ENCODE measurements around the gene EDRF1. TPM values are rescaled to one million over a fixed set of nuclear protein-coding genes. Genes with fewer than 3 reads are reported as not detected.

EDRF1 gene
- total RNA-seq, 2 experiments from 2014 or later: 117 to 232 TPM

- Histone ChIP-seq H3K9me2 (ENCODE audit: insufficient read depth, low read length) (no peaks in the 10 kb centered on the region), H3K4me3 (ENCODE audit: low read depth, low read length, poor library complexity, severe bottlenecking) (no peak overlapping the region), H3K27ac (ENCODE audit: low read depth, low read length, poor library complexity, severe bottlenecking) (no peak overlapping the region), H3K36me3 (ENCODE audit: insufficient read depth, low read length) (peaks cover 81% of the 10 kb centered on the region), H2AFZ (ENCODE audit: low read length) (no peak overlapping the region), H3K4me1 (ENCODE audit: insufficient read depth, low read length, poor library complexity, severe bottlenecking) (no peaks in the 10 kb centered on the region), H3K4me2 (ENCODE audit: low read length) (no peak overlapping the region), H3K9me3 (ENCODE audit: low read length) (no peaks in the 10 kb centered on the region), H4K20me1 (ENCODE audit: insufficient read depth, low read length) (no peaks in the 10 kb centered on the region), H3K79me2 (ENCODE audit: insufficient read depth, low read depth, low read length) (no peaks in the 10 kb centered on the region)
- intact Hi-C loops (cut with micrococcal nuclease; ENCODE audit: unreplicated experiment): no loop called here
- POLR2A ChIA-PET: no interaction called here
- BruUV-seq (replicated peaks): TSS peak; percentile 1
- no peak for DNase-seq (ENCODE audit: low spot score)
- TF ChIP-seq EZH2phosphoT487 (IDR thresholded peaks at IDR 0.05; ENCODE audit: borderline replicate concordance, low read depth, low read length) (no peak), CTCF (conservative IDR thresholded peaks at IDR 0.05; ENCODE audit: low read length) (no peak)
- CTCF ChIA-PET (ENCODE audit: unreplicated experiment): no interaction called here
These were observed 47.0 kb downstream of the EDRF1 start for GRCh38 chr10:125766511-125766910.

GRCh38 chr10:125768219-125768855 is 48.8 kb downstream of the EDRF1 start:
- no peaks in the 10 kb centered on the region for H4K20me1 ChIP-seq (ENCODE audit: insufficient read depth, low read length)
- intact Hi-C loops (cut with micrococcal nuclease; ENCODE audit: unreplicated experiment): no loop called here
- BruUV-seq (replicated peaks): TSS peak; percentile 8
- no peaks in the 10 kb centered on the region for H3K9me3 ChIP-seq (ENCODE audit: low read length)
- H3K4me2 ChIP-seq (ENCODE audit: low read length): no peak overlapping the region
- no peaks in the 10 kb centered on the region for H3K4me1 ChIP-seq (ENCODE audit: insufficient read depth, low read length, poor library complexity, severe bottlenecking)
- TF ChIP-seq CTCF (conservative IDR thresholded peaks at IDR 0.05; ENCODE audit: low read length): no peak
- no peak for TF ChIP-seq EZH2phosphoT487 (IDR thresholded peaks at IDR 0.05; ENCODE audit: borderline replicate concordance, low read depth, low read length)
- H3K79me2 ChIP-seq (ENCODE audit: insufficient read depth, low read depth, low read length): no peaks in the 10 kb centered on the region
- peaks cover 62% of the 10 kb centered on the region for H3K36me3 ChIP-seq (ENCODE audit: insufficient read depth, low read length)
- no peak overlapping the region for H3K4me3 ChIP-seq (ENCODE audit: low read depth, low read length, poor library complexity, severe bottlenecking)
- no peak overlapping the region for H3K27ac ChIP-seq (ENCODE audit: low read depth, low read length, poor library complexity, severe bottlenecking)
- ChIA-PET CTCF (ENCODE audit: unreplicated experiment) (no interaction called here), POLR2A (interaction anchor here (1.0 kb wide), 2 partner anchors 14 to 27 kb away, joined by 3 to 6 read pairs; no protein-coding TSS in a partner anchor)
- no peaks in the 10 kb centered on the region for H3K9me2 ChIP-seq (ENCODE audit: insufficient read depth, low read length)
- H2AFZ ChIP-seq (ENCODE audit: low read length): no peak overlapping the region
- DNase-seq (ENCODE audit: low spot score): no peak

GRCh38 chr10:125769175-125769574 is 49.7 kb downstream of the EDRF1 start:
- Histone ChIP-seq H3K4me3 (ENCODE audit: low read depth, low read length, poor library complexity, severe bottlenecking) (no peak overlapping the region), H3K9me2 (ENCODE audit: insufficient read depth, low read length) (no peaks in the 10 kb centered on the region), H3K4me1 (ENCODE audit: insufficient read depth, low read length, poor library complexity, severe bottlenecking) (no peaks in the 10 kb centered on the region), H4K20me1 (ENCODE audit: insufficient read depth, low read length) (no peaks in the 10 kb centered on the region), H3K36me3 (ENCODE audit: insufficient read depth, low read length) (peaks cover 54% of the 10 kb centered on the region), H3K27ac (ENCODE audit: low read depth, low read length, poor library complexity, severe bottlenecking) (no peak overlapping the region), H2AFZ (ENCODE audit: low read length) (no peak overlapping the region), H3K9me3 (ENCODE audit: low read length) (no peaks in the 10 kb centered on the region), H3K79me2 (ENCODE audit: insufficient read depth, low read depth, low read length) (no peaks in the 10 kb centered on the region), H3K4me2 (ENCODE audit: low read length) (no peak overlapping the region)
- DNase-seq (ENCODE audit: low spot score): no peak
- POLR2A ChIA-PET: interaction anchor here (1.0 kb wide), 2 partner anchors 13 to 27 kb away, joined by 3 to 6 read pairs; no protein-coding TSS in a partner anchor
- CTCF ChIA-PET (ENCODE audit: unreplicated experiment): no interaction called here
- BruUV-seq (replicated peaks): no TSS peak
- intact Hi-C loops (cut with micrococcal nuclease; ENCODE audit: unreplicated experiment): no loop called here
- TF ChIP-seq CTCF (conservative IDR thresholded peaks at IDR 0.05; ENCODE audit: low read length): no peak
- no peak for TF ChIP-seq EZH2phosphoT487 (IDR thresholded peaks at IDR 0.05; ENCODE audit: borderline replicate concordance, low read depth, low read length)
